ENCODE data around the gene SCG5. TPM values are rescaled to one million over a fixed set of nuclear protein-coding genes. Genes with fewer than 3 reads are reported as not detected.

SCG5 gene
- total RNA-seq, 1 donor from 2014 or later: 25.1 TPM

DNA sequence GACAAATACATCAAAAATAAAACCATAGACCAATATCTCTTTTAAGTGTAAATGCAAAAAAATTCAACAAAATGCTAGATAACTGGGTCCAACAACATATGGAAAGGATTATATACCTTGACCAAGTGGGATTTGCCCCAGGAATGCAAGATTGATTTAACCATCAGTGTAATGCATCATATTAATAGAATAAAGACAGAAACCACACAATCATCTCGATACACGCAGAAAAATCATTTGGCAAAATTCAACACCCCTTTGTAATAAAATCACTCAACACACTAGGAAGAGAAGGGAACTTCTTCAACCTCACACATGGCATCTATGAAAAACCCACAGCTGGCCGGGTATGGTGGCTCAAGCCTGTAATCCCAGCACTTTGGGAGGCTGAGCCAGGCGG lies 95.8 kb downstream of the SCG5 start:
- Mint-ChIP-seq H3K27me3 (ENCODE audit: low read depth) (peaks cover 2% of the 10 kb centered on the region), H3K4me3 (no peak overlapping the region), H3K27ac (ENCODE audit: unreplicated experiment) (no peak overlapping the region), H3K4me1 (peaks cover 9% of the 10 kb centered on the region), H3K36me3 (ENCODE audit: low read depth) (peaks cover 7% of the 10 kb centered on the region), H3K9me3 (peaks cover 10% of the 10 kb centered on the region)
- TF ChIP-seq, protein P1, sequence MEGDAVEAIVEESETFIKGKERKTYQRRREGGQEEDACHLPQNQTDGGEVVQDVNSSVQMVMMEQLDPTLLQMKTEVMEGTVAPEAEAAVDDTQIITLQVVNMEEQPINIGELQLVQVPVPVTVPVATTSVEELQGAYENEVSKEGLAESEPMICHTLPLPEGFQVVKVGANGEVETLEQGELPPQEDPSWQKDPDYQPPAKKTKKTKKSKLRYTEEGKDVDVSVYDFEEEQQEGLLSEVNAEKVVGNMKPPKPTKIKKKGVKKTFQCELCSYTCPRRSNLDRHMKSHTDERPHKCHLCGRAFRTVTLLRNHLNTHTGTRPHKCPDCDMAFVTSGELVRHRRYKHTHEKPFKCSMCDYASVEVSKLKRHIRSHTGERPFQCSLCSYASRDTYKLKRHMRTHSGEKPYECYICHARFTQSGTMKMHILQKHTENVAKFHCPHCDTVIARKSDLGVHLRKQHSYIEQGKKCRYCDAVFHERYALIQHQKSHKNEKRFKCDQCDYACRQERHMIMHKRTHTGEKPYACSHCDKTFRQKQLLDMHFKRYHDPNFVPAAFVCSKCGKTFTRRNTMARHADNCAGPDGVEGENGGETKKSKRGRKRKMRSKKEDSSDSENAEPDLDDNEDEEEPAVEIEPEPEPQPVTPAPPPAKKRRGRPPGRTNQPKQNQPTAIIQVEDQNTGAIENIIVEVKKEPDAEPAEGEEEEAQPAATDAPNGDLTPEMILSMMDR (conservative IDR thresholded peaks at IDR 0.05): no peak
- DNase-seq (ENCODE audit: low read depth, low spot score): no peak

DNA sequence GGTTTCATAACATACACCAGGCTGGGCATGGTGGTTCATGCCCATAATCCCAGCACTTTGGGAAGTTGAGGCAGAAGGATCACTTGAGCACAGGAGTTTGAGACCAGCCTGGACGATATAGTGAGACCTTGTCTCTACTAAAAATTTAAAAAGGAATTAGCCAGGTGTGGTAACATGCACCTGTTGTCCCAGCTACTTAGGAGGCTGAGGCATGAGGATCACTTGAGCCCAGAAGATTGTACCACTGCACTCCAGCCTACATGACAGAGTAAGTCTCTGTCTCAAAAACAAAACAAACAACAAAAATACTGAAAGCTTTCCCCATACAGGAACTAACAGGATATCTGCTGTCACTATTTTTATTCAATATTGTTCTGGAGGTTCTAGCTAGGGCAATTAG lies 97.2 kb downstream of the SCG5 start:
- Mint-ChIP-seq H3K36me3 (ENCODE audit: low read depth) (peaks cover 7% of the 10 kb centered on the region), H3K9me3 (peaks cover 21% of the 10 kb centered on the region), H3K27me3 (ENCODE audit: low read depth) (peaks cover 3% of the 10 kb centered on the region), H3K4me1 (peaks cover 9% of the 10 kb centered on the region), H3K27ac (ENCODE audit: unreplicated experiment) (no peak overlapping the region), H3K4me3 (no peak overlapping the region)
- DNase-seq (ENCODE audit: low read depth, low spot score): no peak
- TF ChIP-seq, protein P1 (conservative IDR thresholded peaks at IDR 0.05): no peak

DNA sequence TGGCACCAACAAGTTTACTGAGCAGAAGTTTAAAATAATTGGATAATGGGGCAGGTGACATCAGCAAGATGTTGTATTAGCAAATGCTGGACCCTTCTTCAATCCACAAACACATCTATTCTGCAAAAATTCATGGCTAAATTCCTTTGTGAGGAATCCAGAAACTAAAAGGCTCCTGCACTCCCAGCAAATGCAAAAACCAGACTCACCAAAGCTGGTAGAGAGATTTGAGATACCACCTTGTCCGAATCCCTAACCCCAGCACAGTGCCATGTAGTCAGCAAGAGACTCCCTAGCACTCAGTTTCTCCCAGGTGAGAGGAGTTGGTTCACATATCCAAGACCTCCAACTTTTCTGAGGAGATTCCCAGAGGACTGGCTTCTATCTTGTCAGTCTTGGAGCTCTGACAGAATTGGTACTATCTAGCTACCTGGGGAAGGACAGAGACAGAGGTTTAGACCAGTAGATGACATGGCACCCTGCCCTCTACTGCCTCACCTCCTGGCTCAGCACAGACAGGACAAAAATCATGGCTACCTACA lies 98.1 kb downstream of the SCG5 start:
- Mint-ChIP-seq H3K4me3 (no peak overlapping the region), H3K27ac (ENCODE audit: unreplicated experiment) (no peak overlapping the region), H3K9me3 (peaks cover 22% of the 10 kb centered on the region), H3K27me3 (ENCODE audit: low read depth) (peaks cover 3% of the 10 kb centered on the region), H3K4me1 (peaks cover 9% of the 10 kb centered on the region), H3K36me3 (ENCODE audit: low read depth) (peaks cover 7% of the 10 kb centered on the region)
- TF ChIP-seq, protein P1 (conservative IDR thresholded peaks at IDR 0.05): no peak
- no peak for DNase-seq (ENCODE audit: low read depth, low spot score)

DNA sequence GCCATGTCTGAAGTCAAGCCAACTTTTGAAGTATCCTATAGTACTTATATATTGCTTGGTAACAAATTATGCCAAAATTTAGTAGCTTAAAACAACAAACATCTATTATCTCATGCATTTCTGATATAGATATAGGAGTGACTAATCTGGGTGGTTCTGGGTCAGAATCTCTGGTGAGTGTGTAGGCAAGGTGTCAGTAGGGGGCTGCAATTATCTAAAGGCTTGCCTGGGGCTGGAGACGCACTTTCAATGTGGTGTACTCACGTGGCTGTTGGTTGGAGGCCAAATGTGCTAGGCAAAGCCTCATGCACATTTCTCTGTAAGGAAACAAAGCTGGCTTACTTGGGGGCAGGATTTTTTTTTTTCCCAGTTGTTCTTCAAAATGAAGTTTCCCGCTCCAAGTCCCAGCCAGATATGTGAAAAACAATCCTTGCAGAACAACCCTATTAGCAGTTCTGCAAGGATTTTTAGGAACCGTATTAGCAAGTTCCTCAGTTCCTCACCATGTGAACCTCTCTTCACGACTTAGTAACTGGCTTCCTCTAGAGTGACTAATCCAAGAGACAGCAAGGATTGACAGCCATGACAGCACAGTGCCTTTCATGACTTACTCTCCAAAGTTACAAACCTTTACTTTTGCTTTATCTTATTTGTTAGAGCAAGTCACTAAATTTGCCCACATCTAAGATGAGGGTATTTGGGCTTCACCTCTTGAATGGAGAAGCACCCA lies 102.1 kb downstream of the SCG5 start:
- TF ChIP-seq, protein P1 (conservative IDR thresholded peaks at IDR 0.05): no peak
- no peak for DNase-seq (ENCODE audit: low read depth, low spot score)
- Mint-ChIP-seq H3K36me3 (ENCODE audit: low read depth) (peaks cover 7% of the 10 kb centered on the region), H3K4me1 (peaks cover 6% of the 10 kb centered on the region), H3K27me3 (ENCODE audit: low read depth) (peaks cover 3% of the 10 kb centered on the region), H3K4me3 (no peak overlapping the region), H3K27ac (ENCODE audit: unreplicated experiment) (no peak overlapping the region), H3K9me3 (peaks cover 24% of the 10 kb centered on the region)

DNA sequence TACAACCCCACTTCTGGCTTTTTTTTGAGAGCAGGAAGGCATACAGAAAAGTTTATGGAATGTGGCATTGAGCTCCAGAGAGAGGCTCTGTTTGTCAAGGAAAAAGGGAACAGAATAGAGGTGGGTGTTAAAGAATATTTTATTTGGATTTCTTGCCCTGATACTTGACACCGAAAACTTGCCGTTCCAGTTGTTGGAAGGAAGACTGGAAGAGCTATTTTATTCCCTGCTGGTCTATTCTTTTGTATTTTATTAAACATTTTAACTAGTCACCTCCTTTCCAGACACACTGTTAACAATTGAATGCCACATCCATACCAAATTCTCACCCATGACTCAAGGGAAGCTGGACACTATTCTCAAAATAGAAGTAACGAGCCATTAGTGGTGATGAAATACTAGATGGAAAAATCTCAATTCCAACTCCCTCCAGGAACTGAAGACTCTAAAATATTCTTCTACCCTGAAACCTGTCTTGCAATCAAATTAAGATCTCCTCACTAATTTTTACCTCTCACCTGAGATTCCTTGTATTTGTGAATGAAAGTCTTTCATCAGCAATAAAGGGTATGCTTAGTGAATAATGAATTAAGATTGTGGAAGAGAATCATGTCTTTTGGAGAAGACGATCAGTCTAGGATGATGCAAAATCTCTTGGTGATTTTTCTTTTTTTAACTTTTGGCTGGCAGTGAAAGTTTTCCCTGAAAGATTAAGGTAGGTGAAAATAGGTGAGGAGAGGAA lies 104.8 kb downstream of the SCG5 start:
- H3K9me3 Mint-ChIP-seq: peaks cover 17% of the 10 kb centered on the region

More for the DNA sequence above, 104.8 kb downstream of the SCG5 start:
- H3K36me3 Mint-ChIP-seq (ENCODE audit: low read depth): no peaks in the 10 kb centered on the region
- peaks cover 6% of the 10 kb centered on the region for H3K4me1 Mint-ChIP-seq
- no peak overlapping the region for H3K27ac Mint-ChIP-seq (ENCODE audit: unreplicated experiment)
- H3K27me3 Mint-ChIP-seq (ENCODE audit: low read depth): peaks cover 3% of the 10 kb centered on the region
- TF ChIP-seq, protein P1 (conservative IDR thresholded peaks at IDR 0.05): no peak
- no peak overlapping the region for H3K4me3 Mint-ChIP-seq
- DNase-seq (ENCODE audit: low read depth, low spot score): no peak

Other genes with a start within 250 kb of the SCG5 start
- gene GOLGA8K, start 238.4 kb upstream of the SCG5 start, total RNA-seq: 1.6 and 1.8 TPM in 2 replicates
- gene GOLGA8O, start 186.1 kb upstream of the SCG5 start, total RNA-seq: 0.45 TPM in 1 of 2 replicates, not detected in the other
- gene GOLGA8N, start 48.3 kb upstream of the SCG5 start, total RNA-seq: 2.2 and 2.6 TPM in 2 replicates
- 95.2 and 96.0 TPM in 2 replicates for gene ARHGAP11A, start 26.2 kb upstream of the SCG5 start, total RNA-seq
- 0.07 and 0.09 TPM in 2 replicates for gene GREM1, start 76.3 kb downstream of the SCG5 start, total RNA-seq

Data from neural crest cell (in vitro differentiated cells).